Fibroblast of pulmonary artery (primary cell): Measurements from ENCODE around the gene CAMK2G.

Experiments
- DNase-seq: peaks from one replicate; pipeline ENCODE4 v3.0.0-alpha.2; 2010; ENCODE audit warnings: low read depth
- H3K4me3 ChIP-seq: replicated peaks from 2 replicates; pipeline ENCODE4 v1.5.1; 2011; ENCODE audit warnings: low read depth, mild to moderate bottlenecking, control low read depth, low read length, moderate library complexity
- TF ChIP-seq, protein P1 (sequence below): IDR thresholded peaks from 2 replicates; pipeline ENCODE4 v1.5.1; 2011; ENCODE audit warnings: mild to moderate bottlenecking, control low read depth, low read length, inconsistent platforms; ENCODE audit errors: missing control alignments

CAMK2G gene

DNA sequence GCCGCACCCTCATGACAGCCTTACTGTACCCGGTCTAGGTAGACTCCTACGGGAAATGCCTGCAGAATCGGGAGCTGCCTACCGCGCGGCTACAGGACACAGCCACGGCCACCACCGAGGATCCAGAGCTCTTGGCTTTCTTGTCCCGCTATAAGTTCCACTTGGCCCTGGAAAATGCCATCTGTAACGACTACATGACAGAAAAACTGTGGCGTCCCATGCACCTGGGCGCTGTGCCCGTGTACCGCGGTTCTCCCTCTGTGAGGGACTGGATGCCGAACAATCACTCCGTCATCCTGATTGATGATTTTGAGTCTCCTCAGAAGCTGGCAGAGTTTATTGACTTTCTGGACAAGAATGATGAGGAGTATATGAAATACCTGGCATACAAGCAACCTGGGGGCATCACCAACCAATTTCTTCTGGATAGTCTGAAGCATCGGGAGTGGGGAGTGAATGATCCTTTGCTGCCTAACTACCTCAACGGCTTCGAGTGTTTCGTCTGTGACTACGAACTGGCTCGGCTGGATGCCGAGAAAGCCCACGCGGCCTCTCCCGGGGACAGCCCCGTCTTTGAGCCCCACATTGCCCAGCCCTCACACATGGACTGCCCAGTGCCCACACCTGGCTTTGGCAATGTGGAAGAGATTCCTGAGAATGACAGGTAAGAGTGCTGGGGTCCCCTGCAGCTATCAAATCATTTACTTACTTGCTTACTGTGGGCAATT is 101.0 kb downstream of the CAMK2G start:
- H3K4me3 ChIP-seq, result peak overlapping the region; percentile 76
- DNase-seq, result no peak
- TF ChIP-seq, protein P1, sequence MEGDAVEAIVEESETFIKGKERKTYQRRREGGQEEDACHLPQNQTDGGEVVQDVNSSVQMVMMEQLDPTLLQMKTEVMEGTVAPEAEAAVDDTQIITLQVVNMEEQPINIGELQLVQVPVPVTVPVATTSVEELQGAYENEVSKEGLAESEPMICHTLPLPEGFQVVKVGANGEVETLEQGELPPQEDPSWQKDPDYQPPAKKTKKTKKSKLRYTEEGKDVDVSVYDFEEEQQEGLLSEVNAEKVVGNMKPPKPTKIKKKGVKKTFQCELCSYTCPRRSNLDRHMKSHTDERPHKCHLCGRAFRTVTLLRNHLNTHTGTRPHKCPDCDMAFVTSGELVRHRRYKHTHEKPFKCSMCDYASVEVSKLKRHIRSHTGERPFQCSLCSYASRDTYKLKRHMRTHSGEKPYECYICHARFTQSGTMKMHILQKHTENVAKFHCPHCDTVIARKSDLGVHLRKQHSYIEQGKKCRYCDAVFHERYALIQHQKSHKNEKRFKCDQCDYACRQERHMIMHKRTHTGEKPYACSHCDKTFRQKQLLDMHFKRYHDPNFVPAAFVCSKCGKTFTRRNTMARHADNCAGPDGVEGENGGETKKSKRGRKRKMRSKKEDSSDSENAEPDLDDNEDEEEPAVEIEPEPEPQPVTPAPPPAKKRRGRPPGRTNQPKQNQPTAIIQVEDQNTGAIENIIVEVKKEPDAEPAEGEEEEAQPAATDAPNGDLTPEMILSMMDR, result no peak

DNA sequence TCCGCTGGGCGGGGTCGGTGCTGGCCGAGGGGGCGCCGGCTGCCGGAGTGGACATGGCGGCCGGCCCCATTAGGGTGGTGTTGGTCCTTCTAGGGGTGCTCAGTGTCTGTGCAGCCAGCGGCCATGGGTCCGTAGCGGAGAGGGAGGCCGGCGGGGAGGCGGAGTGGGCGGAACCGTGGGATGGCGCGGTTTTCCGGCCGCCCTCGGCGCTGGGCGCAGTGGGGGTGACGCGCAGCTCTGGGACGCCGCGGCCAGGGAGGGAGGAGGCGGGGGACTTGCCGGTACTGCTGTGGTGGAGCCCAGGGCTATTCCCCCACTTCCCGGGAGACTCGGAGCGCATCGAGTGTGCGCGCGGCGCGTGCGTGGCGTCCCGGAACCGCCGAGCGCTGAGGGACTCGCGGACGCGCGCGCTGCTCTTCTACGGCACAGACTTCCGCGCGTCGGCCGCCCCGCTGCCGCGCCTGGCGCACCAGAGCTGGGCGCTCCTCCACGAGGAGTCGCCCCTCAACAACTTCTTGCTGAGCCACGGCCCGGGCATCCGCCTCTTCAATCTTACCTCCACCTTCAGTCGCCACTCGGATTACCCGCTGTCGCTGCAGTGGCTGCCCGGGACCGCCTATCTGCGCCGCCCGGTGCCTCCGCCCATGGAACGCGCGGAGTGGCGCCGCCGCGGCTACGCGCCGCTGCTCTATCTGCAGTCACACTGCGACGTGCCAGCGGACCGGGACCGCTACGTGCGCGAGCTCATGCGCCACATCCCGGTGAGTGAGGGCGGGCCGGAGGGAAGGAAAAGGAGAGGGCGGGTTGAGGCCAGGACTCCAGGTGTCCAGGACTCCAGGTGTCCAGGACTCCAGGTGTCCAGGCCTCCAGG is 101.8 kb downstream of the CAMK2G start:
- TF ChIP-seq, protein P1, result no peak
- DNase-seq, result peak; percentile 80
- peak overlapping the region; percentile 76 for H3K4me3 ChIP-seq

DNA sequence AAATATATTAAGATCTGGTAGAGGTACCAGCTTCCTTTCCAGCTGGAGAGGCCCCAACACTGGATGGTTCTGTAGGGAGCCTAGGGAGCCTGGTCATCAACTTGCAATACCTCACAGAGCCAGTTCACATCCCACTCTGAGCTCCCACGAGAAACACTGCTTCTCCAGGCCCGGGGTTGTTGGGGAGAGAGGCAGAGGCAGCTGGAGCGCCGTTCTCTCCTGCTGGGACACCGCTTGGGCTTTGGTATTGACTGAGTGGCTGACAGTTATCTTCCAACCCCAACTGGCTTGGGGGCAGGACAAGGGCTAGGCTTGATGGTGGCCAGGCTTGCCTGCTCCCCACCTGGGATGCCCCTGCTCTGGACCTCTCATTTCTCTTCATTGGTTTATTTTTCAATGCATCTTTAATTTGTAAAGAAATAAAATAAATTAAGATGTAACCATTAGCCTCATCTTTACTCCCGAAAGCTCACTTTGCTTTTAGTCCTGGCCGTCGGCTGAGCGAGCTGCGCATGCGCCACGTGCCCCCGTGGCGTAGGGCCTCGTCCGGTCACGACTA is 102.6 kb downstream of the CAMK2G start:
- peak overlapping the region; percentile 76 for H3K4me3 ChIP-seq
- TF ChIP-seq, protein P1, result no peak

DNA sequence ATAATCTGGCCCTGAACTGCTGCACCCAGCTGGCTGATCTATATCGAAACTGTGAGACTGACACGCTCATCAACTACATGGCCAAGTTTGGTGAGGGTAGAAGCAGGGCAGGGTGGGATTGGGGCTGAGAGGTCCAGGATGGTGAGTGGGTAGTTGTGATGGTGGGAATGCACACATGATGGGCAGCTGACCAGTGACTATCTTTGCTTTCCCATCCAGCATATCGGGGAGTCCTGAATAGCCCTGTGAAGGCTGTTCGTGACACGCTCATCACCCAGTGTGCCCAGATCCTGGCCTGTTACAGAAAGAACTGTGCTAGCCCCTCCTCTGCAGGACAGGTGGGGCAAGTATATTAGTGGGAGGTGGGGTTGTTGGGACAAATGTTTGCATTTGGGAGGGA is 105.0 kb downstream of the CAMK2G start:
- no peak overlapping the region for H3K4me3 ChIP-seq
- TF ChIP-seq, protein P1, result no peak
- DNase-seq, result no peak

More for the DNA sequence above, 102.6 kb downstream of the CAMK2G start:
- peak; percentile 82 for DNase-seq

DNA sequence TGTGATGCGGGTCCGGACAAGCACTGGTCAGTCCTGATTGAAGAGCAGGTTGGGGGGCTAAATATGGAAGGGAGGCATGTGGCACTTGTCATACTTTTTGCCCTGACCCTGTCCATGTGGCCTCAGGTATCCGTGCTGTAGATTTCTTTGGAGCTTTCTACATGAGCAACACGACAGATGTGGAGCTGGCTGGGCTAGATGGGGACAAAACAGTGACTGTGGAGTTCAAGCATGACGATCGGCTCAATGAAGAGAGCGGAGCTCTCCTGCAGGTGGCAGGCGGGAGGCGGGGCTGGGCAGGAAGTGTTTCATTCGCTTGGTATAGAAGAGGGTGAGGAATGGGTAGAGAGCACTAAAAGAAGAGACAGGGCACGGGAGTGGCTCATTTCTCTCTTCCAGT is 105.5 kb downstream of the CAMK2G start:
- TF ChIP-seq, protein P1, result no peak
- H3K4me3 ChIP-seq, result no peak overlapping the region
- no peak for DNase-seq

DNA sequence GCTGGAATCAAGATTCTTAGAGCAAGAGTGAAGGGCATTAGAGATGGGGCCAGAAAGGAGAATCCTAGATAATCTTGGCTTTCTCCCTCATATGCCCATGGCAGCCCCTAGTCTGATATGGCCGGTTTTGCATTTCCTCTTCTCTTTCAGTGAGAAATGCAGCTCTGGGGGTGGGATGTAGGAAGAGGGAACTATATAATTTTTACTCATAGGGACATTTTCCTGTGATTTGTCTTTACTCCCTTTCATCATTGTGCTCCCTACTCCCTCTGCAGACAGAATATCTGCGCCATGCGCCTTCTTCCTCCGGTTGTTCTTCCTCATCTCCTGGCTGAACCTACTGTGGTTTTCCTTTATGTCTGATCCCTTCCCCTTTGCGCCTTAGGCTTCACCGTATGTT is 109.3 kb downstream of the CAMK2G start:
- H3K4me3 ChIP-seq, result no peak overlapping the region
- TF ChIP-seq, protein P1, result no peak
- DNase-seq, result no peak
